Posterior vena cava (tissue), 2 donors: ENCODE measurements around the gene THBS1. TPM values are rescaled to one million over a fixed set of nuclear protein-coding genes. Genes with fewer than 3 reads are reported as not detected.
A peak's percentile ranks its signal among the peaks of the same experiment; 100 is the strongest.

Source experiments
- DNase-seq: peaks from one replicate; pipeline ENCODE4 v3.0.0-alpha.2; 2020; ENCODE audit warnings: low spot score
- intact Hi-C, 2 donors: fragments of 100-400 bp; cut with DNase I; formaldehyde crosslinking; loops; one replicate each; pipeline versions ENCODE4 v1.14.1 to v1.14.2; 2022 to 2023
- total RNA-seq, 2 donors: library from RNA; stranded (reverse); fragmentation: NEBNext Ultra II Directional; extraction: Animal tissue kit (Norgen Biotek cat#: 25700); gene quantifications; one replicate each; pipeline ENCODE4 v1.2.1, GENCODE V29; 2021
- donor health status: DM: yes; HTN: yes; CAD: no.
- donor health status: DM: yes; HTN: yes; CAD: no.

Gene THBS1
- total RNA-seq, 2 donors from 2014 or later: 585 to 1,947 TPM

GRCh38 chr15:39595338-39596221, 14.7 kb downstream of the THBS1 start:
- no peak for DNase-seq
- intact Hi-C loops: loop anchor here in 1 of 2 donors (1.0 kb wide), 1 partner anchor 31 kb away; no protein-coding TSS in a partner anchor

GRCh38 chr15:39596358-39597051, 15.6 kb downstream of the THBS1 start:
- DNase-seq: no peak
- intact Hi-C loops: no loop called here

- intact Hi-C loops: no loop called here
- no peak for DNase-seq
Measured at GRCh38 chr15:39597336-39597735, 16.5 kb downstream of the THBS1 start.

- peak; percentile 61 for DNase-seq
- intact Hi-C loops: no loop called here
Measured at GRCh38 chr15:39597751-39598185, 16.9 kb downstream of the THBS1 start.

DNA sequence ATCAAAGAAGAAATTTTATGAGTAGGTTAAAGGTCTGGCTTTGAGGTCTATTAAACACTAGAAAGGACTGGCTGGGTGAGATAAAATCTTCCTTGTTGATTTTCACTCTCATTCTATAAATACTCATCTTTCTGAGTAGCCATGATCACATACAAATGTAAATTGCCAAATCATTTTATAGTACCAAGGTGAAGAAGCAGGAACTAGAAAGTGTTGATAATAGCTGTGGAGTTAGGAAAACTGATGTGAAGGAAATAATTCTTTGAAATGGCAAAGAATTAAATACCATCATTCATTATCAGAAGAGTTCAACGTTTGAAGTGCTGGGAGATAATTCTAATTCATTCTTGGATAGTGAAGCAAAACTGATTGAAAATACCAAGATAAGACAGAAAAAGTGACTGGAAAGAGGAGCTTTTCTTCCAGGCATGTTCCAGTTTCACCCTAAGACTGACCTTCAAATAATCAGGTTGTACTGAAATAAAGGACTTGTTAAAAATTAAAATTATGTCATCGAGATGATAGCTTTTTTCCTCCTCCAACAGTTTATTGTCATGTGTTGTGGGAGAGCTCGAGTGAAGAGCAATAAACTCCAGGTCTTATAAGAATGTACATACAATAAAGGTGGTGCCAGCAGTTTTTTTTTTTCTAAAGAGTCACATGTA, 17.4 kb downstream of the THBS1 start:
- intact Hi-C loops: no loop called here
- DNase-seq: no peak

DNA sequence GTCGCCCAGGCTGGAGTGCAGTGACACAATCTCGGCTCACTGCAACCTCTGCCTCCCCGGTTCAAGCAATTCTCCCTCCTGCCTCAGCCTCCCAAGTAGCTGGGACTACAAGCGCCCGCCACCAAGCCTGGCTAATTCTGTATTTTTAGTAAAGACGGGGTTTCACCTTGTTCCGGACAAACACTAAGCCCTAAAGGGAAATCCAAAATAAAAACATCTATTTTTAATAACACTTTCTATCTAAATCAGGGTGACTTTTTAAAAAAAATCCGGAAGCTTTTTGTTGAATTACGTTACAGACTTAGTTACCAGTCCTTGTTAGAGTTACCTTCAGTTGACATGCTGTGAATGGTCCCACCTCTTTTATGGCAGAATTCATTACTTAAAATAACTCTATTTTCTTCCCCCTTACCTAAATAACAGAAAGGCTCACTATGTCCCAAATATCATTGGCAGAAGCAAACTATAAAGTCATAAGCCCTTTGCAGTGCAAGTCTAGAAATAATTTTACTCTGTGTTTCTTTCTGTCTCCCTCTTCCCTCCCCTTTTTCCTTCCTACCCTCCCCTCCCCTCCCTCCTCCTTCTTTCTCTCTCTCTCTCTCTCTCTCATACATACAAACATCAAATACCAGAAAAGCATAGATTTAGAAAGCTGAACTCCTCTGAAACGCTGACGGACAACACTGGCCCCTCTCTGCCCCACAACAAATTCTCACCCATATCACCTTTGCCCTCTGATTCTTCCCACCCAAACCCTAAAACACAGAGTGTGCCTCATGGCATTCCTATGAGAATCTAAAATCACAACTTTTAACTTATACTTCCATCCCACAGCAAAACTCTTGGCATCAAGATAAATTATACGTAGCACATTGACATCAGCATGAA, 18.3 kb downstream of the THBS1 start:
- DNase-seq: peak; percentile 64
- intact Hi-C loops: no loop called here

GRCh38 chr15:39599871-39600270, 19.0 kb downstream of the THBS1 start:
- intact Hi-C loops: no loop called here
- no peak for DNase-seq

- intact Hi-C loops: no loop called here
- no peak for DNase-seq
Measured at GRCh38 chr15:39602143-39602542, 21.3 kb downstream of the THBS1 start.

DNA sequence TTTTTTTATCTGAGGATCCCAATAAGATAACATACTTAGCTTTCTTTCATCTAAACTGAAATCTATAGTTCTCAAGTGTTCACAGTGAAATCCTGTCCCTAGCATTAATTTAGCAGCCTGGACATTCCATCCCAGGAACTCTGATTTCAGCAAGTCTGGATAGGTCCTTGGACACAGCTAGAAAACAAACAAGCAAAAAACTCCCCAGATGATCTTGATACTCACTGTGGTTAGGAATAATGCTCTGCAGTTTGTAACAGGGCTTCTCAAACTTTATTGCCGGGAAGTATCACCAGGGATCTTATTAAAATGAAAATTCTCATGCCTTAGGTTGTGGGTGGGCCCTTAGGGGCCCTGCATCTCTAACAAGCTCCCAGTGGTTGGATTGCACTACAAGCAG, 24.3 kb downstream of the THBS1 start:
- DNase-seq: no peak
- intact Hi-C loops: no loop called here

DNA sequence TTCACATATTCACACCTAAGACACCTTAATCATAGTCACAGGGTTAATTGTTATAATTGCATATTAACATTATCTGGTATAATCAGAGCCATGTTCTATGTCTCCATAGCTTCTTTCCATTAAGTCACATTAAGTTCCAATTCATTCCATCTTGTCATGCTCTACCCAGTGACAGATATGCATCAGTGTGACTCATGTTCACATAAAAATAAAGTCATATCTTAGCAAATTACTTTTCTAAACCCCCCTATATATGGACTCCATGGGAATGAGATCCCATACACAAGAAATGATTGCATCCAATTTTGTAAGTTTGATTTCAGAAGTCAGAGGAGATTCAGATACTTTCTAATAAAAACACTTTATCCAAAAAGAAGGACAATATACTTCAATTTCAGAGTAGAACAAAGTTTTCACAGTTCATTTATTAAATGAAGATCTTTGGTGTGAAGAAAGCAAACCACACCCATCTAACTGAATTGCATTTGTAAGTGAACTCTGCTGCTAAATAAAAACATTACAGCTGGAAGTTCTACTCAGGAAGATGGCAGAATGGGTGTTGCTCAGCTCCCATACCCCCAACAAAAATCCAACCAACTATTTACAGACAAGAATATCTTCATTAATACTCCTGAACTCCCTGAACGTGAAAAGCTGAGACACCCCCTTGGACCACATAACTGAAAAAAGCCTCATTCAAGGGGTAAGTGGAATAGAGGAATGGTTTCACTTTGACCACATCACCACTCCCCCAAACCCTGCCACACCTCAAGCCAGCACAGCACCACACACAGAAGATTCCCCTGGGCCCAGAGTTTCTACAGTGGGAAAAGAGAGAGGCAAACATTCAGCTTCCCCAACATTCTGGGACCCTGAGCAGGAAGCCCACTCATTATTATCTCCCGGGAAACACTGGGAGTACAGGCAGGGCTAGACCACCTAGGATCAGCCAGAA, 27.6 kb downstream of the THBS1 start:
- no peak for DNase-seq
- intact Hi-C loops: no loop called here

- intact Hi-C loops: no loop called here
- no peak for DNase-seq
Measured at GRCh38 chr15:39609166-39609916, 28.5 kb downstream of the THBS1 start.

DNA sequence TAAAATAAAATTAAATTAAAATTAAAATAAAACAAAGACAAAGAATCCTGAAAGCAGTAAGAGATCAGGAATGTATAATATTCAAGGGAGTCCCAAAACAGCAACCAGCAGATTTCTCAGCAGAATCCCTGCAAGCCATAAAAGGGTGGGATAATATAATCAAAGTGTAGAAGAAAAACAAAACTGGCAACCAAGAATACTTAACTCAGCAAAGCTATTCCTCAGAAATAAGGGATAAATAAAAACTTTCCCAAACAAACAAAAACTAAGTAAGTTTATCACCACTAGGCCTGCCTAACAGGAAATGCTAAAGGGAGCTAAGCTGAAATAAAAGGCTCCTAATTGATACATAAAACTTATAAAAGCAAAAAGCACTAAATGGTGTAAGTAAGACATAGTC, 29.8 kb downstream of the THBS1 start:
- intact Hi-C loops: no loop called here
- no peak for DNase-seq

DNA sequence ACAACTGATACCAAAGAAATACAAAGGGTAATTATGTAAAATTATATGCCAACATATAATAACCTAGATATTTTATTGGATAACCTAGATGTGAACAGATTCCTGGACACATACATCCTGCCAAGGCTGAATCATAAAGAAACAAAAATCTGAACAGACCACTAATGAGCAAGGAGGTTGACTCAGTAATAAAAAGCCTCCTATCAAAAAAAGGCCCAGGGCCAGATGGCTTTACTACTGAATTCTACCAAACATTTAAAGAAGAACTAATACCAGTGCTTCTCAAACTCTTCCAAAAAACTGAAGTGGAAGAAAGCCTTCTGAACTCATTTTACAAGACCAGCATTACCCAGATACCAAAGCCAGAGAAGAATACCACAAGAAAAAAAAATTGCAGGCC, 32.4 kb downstream of the THBS1 start:
- DNase-seq: no peak
- intact Hi-C loops: no loop called here

DNA sequence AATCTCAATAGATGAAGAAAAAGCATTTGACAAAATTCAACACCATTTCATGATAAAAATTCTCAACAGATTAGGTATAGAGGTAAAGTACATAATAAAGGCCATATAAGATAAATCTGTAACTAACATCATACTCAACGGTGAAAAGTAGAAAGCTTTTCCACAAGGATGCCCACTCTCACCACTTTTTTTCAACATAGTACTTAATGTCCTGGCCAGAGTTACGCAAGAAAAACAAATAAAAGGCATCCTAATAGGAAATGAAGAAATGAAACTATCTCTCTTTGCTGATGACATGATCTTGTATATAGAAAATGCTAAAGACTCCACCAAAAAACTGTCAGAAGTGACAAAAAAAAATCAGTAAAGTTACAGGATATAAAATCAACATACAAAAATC, 33.0 kb downstream of the THBS1 start:
- no peak for DNase-seq
- intact Hi-C loops: no loop called here

- DNase-seq: no peak
- intact Hi-C loops: no loop called here
Measured at GRCh38 chr15:39616731-39617455, 36.0 kb downstream of the THBS1 start.

- intact Hi-C loops: no loop called here
- no peak for DNase-seq
Measured at GRCh38 chr15:39618063-39618823, 37.4 kb downstream of the THBS1 start.
